CD4-positive, alpha-beta T cell (primary cell): ENCODE data around the gene AGAP4. TPM values are rescaled to one million over a fixed set of nuclear protein-coding genes. Genes with fewer than 3 reads are reported as not detected.
"Not testable (repeated sequence)": the region's sequence is repeated elsewhere in the genome, so short reads cannot be mapped to it uniquely, and the experiment has no call there.

Experiments
- ATAC-seq: fragments of 200-7000 bp; cut with Tn5 transposase; one replicate; pipeline ENCODE4 v1.10.0; 2022; ENCODE audit warnings: mild to moderate bottlenecking; ENCODE audit not compliant: poor library complexity
- CTCF ChIA-PET: fragments of 350-600 bp; sonication (Branson Sonifier 250); formaldehyde crosslinking; loops from one replicate; lab custom pipeline; 2021; ENCODE audit warnings: antibody characterized with exemption, inconsistent platforms; lab: Charles Lee
- POLR2A ChIA-PET: fragments of 350-600 bp; sonication (Branson Sonifier 250); formaldehyde crosslinking; loops from one replicate; lab custom pipeline; 2021; ENCODE audit warnings: antibody characterized with exemption, inconsistent platforms; lab: Charles Lee
- DNase-seq, 14 experiments: peaks; one replicate each; pipeline ENCODE4 v3.0.0-alpha.2; 2013 to 2020; ENCODE audit warnings: mixed read lengths in 2 of 14
- H3K27ac ChIP-seq, 2 donors: one replicate each; pipeline versions ENCODE4 v1.5.1 to v1.7.0; 2013; ENCODE audit warnings: low read length in 2 of 2, low read depth in 1 of 2, mild to moderate bottlenecking in 1 of 2
- H3K27me3 ChIP-seq, 2 experiments: 1 replicate in 1 of 2; 2 replicates in 1 of 2; pipeline versions ENCODE4 v1.6.1 to v1.7.0; 2013; ENCODE audit warnings: low read length in 2 of 2, control low read depth in 1 of 2, mild to moderate bottlenecking in 1 of 2, moderate library complexity in 1 of 2; ENCODE audit not compliant: insufficient read depth in 2 of 2, control insufficient read depth in 1 of 2
- H3K36me3 ChIP-seq: one replicate; pipeline ENCODE4 v1.6.1; 2013; ENCODE audit warnings: low read length, control low read depth; ENCODE audit not compliant: insufficient read depth
- H3K4me1 ChIP-seq: one replicate; pipeline ENCODE4 v1.6.1; 2013; ENCODE audit warnings: low read length, control low read depth; ENCODE audit not compliant: insufficient read depth
- H3K4me3 ChIP-seq: one replicate; pipeline ENCODE4 v1.5.1; 2013; ENCODE audit warnings: mild to moderate bottlenecking, low read length, moderate library complexity
- H3K9me3 ChIP-seq, 2 experiments: 1 replicate in 1 of 2; 2 replicates in 1 of 2; pipeline versions ENCODE4 v1.6.1 to v1.7.0; 2013; ENCODE audit warnings: low read length in 2 of 2, mild to moderate bottlenecking in 2 of 2, control low read depth in 1 of 2, moderate library complexity in 1 of 2; ENCODE audit not compliant: control insufficient read depth in 1 of 2, insufficient read depth in 1 of 2
- H3K27ac Mint-ChIP-seq: one replicate; pipeline ENCODE4 v1.8.0; 2020; ENCODE audit warnings: mixed read lengths
- H3K27me3 Mint-ChIP-seq: one replicate; pipeline ENCODE4 v1.8.0; 2021; ENCODE audit warnings: mixed read lengths
- H3K36me3 Mint-ChIP-seq: one replicate; pipeline ENCODE4 v1.8.0; 2021; ENCODE audit warnings: low read depth, mixed read lengths
- H3K4me1 Mint-ChIP-seq: one replicate; pipeline ENCODE4 v1.8.0; 2021; ENCODE audit warnings: low read depth, mixed read lengths
- H3K4me3 Mint-ChIP-seq: one replicate; pipeline ENCODE4 v1.8.0; 2020; ENCODE audit warnings: mild to moderate bottlenecking, mixed read lengths
- H3K9me3 Mint-ChIP-seq: one replicate; pipeline ENCODE4 v1.8.0; 2020; ENCODE audit warnings: mixed read lengths
- intact Hi-C, 2 experiments: fragments of 100-400 bp; cut with DNase I in 1 of 2; cut with micrococcal nuclease in 1 of 2; formaldehyde crosslinking; loops; one replicate each; pipeline versions ENCODE4 v1.15.1 to v1.9.0; 2023 to 2025; cut with DNase I, micrococcal nuclease
- total RNA-seq, 174 experiments: library from RNA in 2 of 174; stranded (reverse) in 2 of 174; gene quantifications; one replicate each; pipeline ENCODE4 v1.2.3 and lab custom pipeline; 2021 to 2026
- TF ChIP-seq, protein P1 (sequence below): fragments of 200-600 bp; IDR thresholded peaks from one replicate; pipeline ENCODE4 v1.8.0; 2022; ENCODE audit warnings: antibody characterized with exemption, mild to moderate bottlenecking

The AGAP4 gene
- total RNA-seq, 2 experiments from 2014 or later, result 23.9 to 24.8 TPM

DNA sequence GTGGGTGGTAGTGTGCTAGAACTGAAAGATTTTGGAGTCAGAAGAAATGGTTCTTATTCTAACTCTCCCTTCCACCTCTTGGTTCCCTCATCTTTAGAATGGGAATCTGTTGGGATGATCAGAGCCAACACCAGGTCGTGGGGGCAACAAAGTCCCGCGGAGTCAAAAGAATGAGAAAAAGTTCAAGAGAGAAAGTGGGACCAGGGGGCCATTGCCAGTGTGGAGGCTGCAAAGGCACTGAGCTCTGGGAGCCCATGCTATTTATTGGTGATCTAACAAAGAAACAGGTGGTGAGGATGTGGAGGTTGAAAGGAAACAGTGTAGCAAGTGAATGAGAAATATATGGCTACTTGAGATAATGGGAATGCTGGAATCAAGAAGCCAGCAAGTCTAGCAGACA is 29.4 kb downstream of the AGAP4 start:
- Histone ChIP-seq H3K4me1 (no peaks in the 10 kb centered on the region), H3K27ac (no peak overlapping the region), H3K4me3 (no peak overlapping the region), H3K36me3 (no peaks in the 10 kb centered on the region), H3K27me3 (no peaks in the 10 kb centered on the region), H3K9me3 (peaks cover 0 to 6% of the 10 kb centered on the region in 2 experiments)
- Mint-ChIP-seq H3K27me3 (peaks cover 4% of the 10 kb centered on the region), H3K4me3 (no peak overlapping the region), H3K36me3 (no peaks in the 10 kb centered on the region), H3K27ac (no peak overlapping the region), H3K9me3 (no peaks in the 10 kb centered on the region), H3K4me1 (no peaks in the 10 kb centered on the region)
- CTCF ChIA-PET, result no interaction called here
- TF ChIP-seq, protein P1, sequence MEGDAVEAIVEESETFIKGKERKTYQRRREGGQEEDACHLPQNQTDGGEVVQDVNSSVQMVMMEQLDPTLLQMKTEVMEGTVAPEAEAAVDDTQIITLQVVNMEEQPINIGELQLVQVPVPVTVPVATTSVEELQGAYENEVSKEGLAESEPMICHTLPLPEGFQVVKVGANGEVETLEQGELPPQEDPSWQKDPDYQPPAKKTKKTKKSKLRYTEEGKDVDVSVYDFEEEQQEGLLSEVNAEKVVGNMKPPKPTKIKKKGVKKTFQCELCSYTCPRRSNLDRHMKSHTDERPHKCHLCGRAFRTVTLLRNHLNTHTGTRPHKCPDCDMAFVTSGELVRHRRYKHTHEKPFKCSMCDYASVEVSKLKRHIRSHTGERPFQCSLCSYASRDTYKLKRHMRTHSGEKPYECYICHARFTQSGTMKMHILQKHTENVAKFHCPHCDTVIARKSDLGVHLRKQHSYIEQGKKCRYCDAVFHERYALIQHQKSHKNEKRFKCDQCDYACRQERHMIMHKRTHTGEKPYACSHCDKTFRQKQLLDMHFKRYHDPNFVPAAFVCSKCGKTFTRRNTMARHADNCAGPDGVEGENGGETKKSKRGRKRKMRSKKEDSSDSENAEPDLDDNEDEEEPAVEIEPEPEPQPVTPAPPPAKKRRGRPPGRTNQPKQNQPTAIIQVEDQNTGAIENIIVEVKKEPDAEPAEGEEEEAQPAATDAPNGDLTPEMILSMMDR, result no peak
- intact Hi-C loops, result no loop called here
- POLR2A ChIA-PET, result no interaction called here
- ATAC-seq (no peak), DNase-seq (no peak)

DNA sequence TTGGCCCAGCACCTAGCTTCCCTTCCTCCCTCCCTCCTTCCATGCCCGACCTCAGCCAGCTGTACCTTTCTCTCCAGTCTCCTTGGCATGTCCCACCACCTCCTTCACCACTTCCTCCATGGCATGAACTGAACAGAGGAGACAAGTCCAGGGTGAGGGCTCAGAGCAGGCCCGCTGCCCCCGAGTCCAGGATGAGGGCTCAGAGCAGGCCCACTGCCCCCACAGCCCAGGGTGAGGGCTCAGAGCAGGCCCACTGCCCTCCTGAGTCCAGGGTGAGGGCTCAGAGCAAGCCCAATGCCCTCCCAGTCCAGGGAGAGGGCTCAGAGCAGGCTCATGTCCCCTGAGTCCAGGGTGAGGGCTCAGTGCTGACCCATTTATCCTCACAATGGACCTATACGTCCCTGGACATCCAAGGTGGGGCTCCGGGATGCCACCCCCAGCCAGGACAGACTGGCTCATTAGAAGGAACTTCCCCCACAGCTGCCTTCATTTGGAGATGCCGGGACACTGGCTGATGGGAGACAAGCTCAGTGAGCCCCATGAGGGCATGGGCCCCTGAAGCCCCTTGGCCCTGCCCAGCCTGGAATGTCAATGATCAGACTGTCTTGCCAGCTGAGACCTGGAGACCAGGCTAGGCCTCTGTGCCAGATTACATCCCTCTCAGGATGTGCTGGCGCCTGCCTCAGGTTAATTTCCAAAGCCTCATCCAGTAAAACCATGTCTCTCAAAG is 30.0 kb downstream of the AGAP4 start:
- no peak overlapping the region for H3K4me3 ChIP-seq
- Mint-ChIP-seq H3K27me3 (peaks cover 4% of the 10 kb centered on the region), H3K9me3 (no peaks in the 10 kb centered on the region), H3K27ac (no peak overlapping the region), H3K36me3 (no peaks in the 10 kb centered on the region), H3K4me1 (no peaks in the 10 kb centered on the region), H3K4me3 (no peak overlapping the region)
- no peak overlapping the region for H3K27ac ChIP-seq
- no peaks in the 10 kb centered on the region for H3K36me3 ChIP-seq
- H3K9me3 ChIP-seq, result peaks cover 0 to 6% of the 10 kb centered on the region in 2 experiments
- POLR2A ChIA-PET, result no interaction called here
- ATAC-seq, result no peak
- H3K27me3 ChIP-seq, result no peaks in the 10 kb centered on the region
- no peak for DNase-seq
- H3K4me1 ChIP-seq, result no peaks in the 10 kb centered on the region
- intact Hi-C loops, result no loop called here
- TF ChIP-seq, protein P1, result no peak
- CTCF ChIA-PET, result no interaction called here

DNA sequence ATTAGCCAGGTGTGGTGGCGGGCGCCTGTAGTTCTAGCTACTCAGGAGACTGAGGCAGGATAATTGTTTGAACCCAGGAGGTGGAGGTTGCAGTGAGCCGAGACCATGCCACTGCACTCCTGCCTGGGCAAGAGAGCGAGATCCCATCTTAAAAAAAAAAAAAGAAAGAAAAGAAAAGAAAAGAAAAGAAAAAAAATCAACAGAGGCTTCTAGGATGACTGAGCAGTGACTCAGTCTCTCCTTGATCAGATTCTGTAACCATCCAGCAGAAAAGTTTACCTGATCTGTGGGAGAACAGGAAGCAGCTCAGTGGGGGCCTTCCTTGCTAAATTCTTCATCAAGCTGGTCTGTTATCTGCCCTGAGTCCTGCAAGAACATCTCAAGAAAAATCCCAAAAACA is 33.2 kb downstream of the AGAP4 start:
- H3K9me3 Mint-ChIP-seq, H3K27ac Mint-ChIP-seq, POLR2A ChIA-PET, H3K4me1 Mint-ChIP-seq, H3K36me3 ChIP-seq, H3K4me3 ChIP-seq, H3K4me1 ChIP-seq, intact Hi-C loops, H3K27me3 Mint-ChIP-seq, H3K36me3 Mint-ChIP-seq, H3K27me3 ChIP-seq, ATAC-seq, H3K27ac ChIP-seq, DNase-seq, H3K4me3 Mint-ChIP-seq, H3K9me3 ChIP-seq, CTCF ChIA-PET: not testable (repeated sequence)

DNA sequence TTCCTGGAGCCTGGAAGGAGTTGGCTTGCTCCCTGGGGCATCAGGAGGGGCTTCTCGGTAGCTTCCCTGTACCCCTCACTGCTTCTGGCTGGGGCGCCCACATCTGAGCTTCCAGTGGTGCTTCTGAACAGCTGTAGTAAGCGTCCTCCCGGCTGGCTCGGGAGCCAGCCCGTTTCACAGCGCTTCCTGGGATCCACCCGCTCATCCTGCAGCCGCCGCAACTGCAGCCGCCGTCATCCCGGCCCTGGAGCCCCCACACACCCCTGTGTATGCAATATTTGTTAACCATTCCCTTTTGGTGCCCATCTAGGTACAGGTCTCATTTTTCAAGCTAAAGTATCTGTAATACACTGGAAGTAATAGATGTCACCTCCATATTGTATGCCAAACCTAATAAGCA is 34.3 kb downstream of the AGAP4 start:
- H3K36me3 Mint-ChIP-seq, DNase-seq, POLR2A ChIA-PET, H3K27me3 Mint-ChIP-seq, H3K4me1 ChIP-seq, H3K4me3 ChIP-seq, CTCF ChIA-PET, H3K9me3 Mint-ChIP-seq, intact Hi-C loops, H3K4me3 Mint-ChIP-seq, H3K36me3 ChIP-seq, H3K27ac ChIP-seq, H3K9me3 ChIP-seq, H3K27ac Mint-ChIP-seq, H3K4me1 Mint-ChIP-seq, ATAC-seq, H3K27me3 ChIP-seq: not testable (repeated sequence)
